Colonic mucosa (tissue), 4 donors: Measurements from ENCODE around the gene MAP4K1. TPM values are rescaled to one million over a fixed set of nuclear protein-coding genes. Genes with fewer than 3 reads are reported as not detected.
"Not testable (repeated sequence)": the region's sequence is repeated elsewhere in the genome, so short reads cannot be mapped to it uniquely, and the experiment has no call there.

Experiments used
- DNase-seq: peaks from one replicate; pipeline ENCODE4 v3.0.0-alpha.2; 2020
- H3K27ac ChIP-seq: fragments of 200-600 bp; one replicate; pipeline ENCODE4 v1.8.0; 2021
- H3K27me3 ChIP-seq: fragments of 200-600 bp; one replicate; pipeline ENCODE4 v1.8.0; 2021
- H3K36me3 ChIP-seq: fragments of 200-600 bp; one replicate; pipeline ENCODE4 v1.8.0; 2021
- H3K4me1 ChIP-seq: fragments of 200-600 bp; one replicate; pipeline ENCODE4 v1.8.0; 2021; ENCODE audit warnings: mild to moderate bottlenecking
- H3K4me3 ChIP-seq: fragments of 200-600 bp; one replicate; pipeline ENCODE4 v1.8.0; 2021
- H3K9ac ChIP-seq, 2 donors: one replicate each; pipeline ENCODE4 v1.7.0; 2013; ENCODE audit warnings: control low read depth in 2 of 2, low read depth in 2 of 2, low read length in 2 of 2
- H3K9me3 ChIP-seq: fragments of 200-600 bp; one replicate; pipeline ENCODE4 v1.8.0; 2021
- intact Hi-C: fragments of 100-400 bp; cut with DNase I; formaldehyde crosslinking; loops from one replicate; pipeline ENCODE4 v1.14.1; 2022
- total RNA-seq, 2 donors: library from RNA; stranded (reverse); fragmentation: NEBNext Ultra II Directional in 1 of 2; extraction: Animal tissue kit (Norgen Biotek cat#: 25700) in 1 of 2; gene quantifications; one replicate each; pipeline ENCODE4 v1.2.1, GENCODE V29; 2021
- TF ChIP-seq, protein P1 (sequence below): fragments of 200-600 bp; IDR thresholded peaks from one replicate; pipeline ENCODE4 v1.8.0; 2022; ENCODE audit warnings: antibody characterized with exemption, mild to moderate bottlenecking
- donor health status: healthy.
- donor health status: DM: no; HTN: no; CAD: no.
- donor health status: DM: no; HTN: no; CAD: no.

MAP4K1 gene
- total RNA-seq, 2 donors from 2014 or later = 2.6 to 4.9 TPM

- Histone ChIP-seq H3K9ac (no peak overlapping the region), H3K4me1 (no peaks in the 10 kb centered on the region), H3K27me3 (peaks cover 12% of the 10 kb centered on the region), H3K27ac (no peak overlapping the region), H3K4me3 (no peak overlapping the region), H3K36me3 (no peaks in the 10 kb centered on the region), H3K9me3 (no peaks in the 10 kb centered on the region)
- TF ChIP-seq, protein P1, sequence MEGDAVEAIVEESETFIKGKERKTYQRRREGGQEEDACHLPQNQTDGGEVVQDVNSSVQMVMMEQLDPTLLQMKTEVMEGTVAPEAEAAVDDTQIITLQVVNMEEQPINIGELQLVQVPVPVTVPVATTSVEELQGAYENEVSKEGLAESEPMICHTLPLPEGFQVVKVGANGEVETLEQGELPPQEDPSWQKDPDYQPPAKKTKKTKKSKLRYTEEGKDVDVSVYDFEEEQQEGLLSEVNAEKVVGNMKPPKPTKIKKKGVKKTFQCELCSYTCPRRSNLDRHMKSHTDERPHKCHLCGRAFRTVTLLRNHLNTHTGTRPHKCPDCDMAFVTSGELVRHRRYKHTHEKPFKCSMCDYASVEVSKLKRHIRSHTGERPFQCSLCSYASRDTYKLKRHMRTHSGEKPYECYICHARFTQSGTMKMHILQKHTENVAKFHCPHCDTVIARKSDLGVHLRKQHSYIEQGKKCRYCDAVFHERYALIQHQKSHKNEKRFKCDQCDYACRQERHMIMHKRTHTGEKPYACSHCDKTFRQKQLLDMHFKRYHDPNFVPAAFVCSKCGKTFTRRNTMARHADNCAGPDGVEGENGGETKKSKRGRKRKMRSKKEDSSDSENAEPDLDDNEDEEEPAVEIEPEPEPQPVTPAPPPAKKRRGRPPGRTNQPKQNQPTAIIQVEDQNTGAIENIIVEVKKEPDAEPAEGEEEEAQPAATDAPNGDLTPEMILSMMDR = no peak
- intact Hi-C loops = no loop called here
- no peak for DNase-seq
These were observed 55.7 kb downstream of the MAP4K1 start for GRCh38 chr19:38562096-38562495.

DNA sequence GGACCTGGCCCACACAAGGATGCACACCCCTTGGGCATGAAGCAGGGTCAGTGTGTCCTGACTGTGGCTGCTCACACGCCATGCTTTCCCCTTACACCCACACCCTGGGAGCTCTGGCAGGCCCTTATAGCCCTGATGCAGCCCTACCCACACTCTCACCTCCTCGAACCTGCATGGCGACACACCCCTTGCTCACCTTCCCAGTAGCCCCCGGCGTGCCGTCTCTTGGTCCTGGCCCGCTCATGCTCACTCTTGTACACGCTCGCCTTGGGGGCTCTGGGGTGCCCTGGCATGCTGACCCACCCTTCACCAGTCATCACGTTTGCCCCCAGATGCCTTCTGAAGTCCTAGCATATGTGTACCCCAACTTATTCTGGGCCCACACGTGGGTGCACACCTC is 56.1 kb downstream of the MAP4K1 start:
- Histone ChIP-seq H3K36me3 (no peaks in the 10 kb centered on the region), H3K27ac (no peak overlapping the region), H3K27me3 (peaks cover 12% of the 10 kb centered on the region), H3K9ac (no peak overlapping the region), H3K4me1 (no peaks in the 10 kb centered on the region), H3K9me3 (no peaks in the 10 kb centered on the region), H3K4me3 (no peak overlapping the region)
- DNase-seq = no peak
- intact Hi-C loops = no loop called here
- TF ChIP-seq, protein P1 = no peak

- H3K4me1 ChIP-seq = no peaks in the 10 kb centered on the region
- H3K36me3 ChIP-seq = no peaks in the 10 kb centered on the region
- H3K9me3 ChIP-seq = no peaks in the 10 kb centered on the region
- no peak overlapping the region for H3K9ac ChIP-seq
- H3K27me3 ChIP-seq = peaks cover 12% of the 10 kb centered on the region
- no peak overlapping the region for H3K4me3 ChIP-seq
- DNase-seq = no peak
- intact Hi-C loops = no loop called here
- TF ChIP-seq, protein P1 = no peak
- H3K27ac ChIP-seq = no peak overlapping the region
These were observed 56.6 kb downstream of the MAP4K1 start for GRCh38 chr19:38561053-38561606.

GRCh38 chr19:38559428-38560401 is 58.0 kb downstream of the MAP4K1 start:
- DNase-seq = no peak
- TF ChIP-seq, protein P1 = no peak
- no peaks in the 10 kb centered on the region for H3K4me1 ChIP-seq
- no peaks in the 10 kb centered on the region for H3K9me3 ChIP-seq
- intact Hi-C loops = no loop called here
- no peak overlapping the region for H3K9ac ChIP-seq
- H3K27me3 ChIP-seq = peaks cover 6% of the 10 kb centered on the region
- H3K4me3 ChIP-seq = no peak overlapping the region
- H3K27ac ChIP-seq = no peak overlapping the region
- H3K36me3 ChIP-seq = no peaks in the 10 kb centered on the region

GRCh38 chr19:38558933-38559332 is 58.8 kb downstream of the MAP4K1 start:
- H3K9me3 ChIP-seq, intact Hi-C loops, H3K36me3 ChIP-seq, H3K4me3 ChIP-seq, H3K9ac ChIP-seq, H3K27me3 ChIP-seq, DNase-seq, H3K27ac ChIP-seq, H3K4me1 ChIP-seq: not testable (repeated sequence)
